GM18867 (cell line): ENCODE measurements around the gene SDK1.

Experiments
- ATAC-seq: cut with Tn5 transposase; IDR thresholded peaks from one replicate; pipeline ENCODE4 v1.9.1; 2021; ENCODE audit warnings: mild to moderate bottlenecking, moderate library complexity; ENCODE audit not compliant: unreplicated experiment

Gene SDK1

DNA sequence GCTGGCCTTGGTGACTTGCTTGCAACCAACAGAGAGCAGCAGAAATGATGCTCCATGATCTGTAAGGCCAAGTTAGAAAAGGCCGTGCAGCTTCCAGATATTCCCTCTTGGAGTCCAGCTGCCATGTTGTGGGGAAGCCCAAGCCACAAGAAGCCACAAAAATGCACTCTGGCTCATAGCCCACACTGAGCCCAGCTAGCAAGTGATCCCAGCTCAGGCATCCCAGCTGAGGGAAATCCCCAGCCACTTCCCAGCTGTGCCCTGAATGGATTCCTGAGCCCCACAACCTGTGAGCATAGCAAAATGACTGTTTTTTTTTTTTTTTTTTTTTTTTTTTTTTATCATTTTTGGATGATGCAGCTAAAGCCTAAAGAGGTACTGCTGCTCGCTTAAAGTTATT is 11.1 kb upstream of the SDK1 start:
- ATAC-seq, result no peak

DNA sequence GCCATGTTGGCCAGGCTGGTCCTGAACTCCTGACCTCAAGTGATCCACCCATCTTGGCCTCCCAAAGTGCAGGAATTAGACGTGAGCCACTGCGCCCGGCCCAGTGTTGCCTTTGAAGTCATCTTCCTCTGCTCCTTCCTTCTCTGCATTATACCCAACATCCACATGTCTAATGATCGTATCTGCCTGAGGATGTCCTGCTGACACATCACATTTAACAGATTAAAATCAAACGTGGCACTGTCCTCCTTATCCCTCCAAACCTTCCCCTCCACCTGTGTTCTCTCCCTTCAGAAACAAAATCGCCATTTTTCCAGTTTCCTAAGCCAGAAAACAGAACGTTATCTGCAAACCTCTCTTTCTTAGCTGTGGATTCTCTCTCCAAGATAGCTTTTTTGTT is 8.4 kb upstream of the SDK1 start:
- no peak for ATAC-seq

DNA sequence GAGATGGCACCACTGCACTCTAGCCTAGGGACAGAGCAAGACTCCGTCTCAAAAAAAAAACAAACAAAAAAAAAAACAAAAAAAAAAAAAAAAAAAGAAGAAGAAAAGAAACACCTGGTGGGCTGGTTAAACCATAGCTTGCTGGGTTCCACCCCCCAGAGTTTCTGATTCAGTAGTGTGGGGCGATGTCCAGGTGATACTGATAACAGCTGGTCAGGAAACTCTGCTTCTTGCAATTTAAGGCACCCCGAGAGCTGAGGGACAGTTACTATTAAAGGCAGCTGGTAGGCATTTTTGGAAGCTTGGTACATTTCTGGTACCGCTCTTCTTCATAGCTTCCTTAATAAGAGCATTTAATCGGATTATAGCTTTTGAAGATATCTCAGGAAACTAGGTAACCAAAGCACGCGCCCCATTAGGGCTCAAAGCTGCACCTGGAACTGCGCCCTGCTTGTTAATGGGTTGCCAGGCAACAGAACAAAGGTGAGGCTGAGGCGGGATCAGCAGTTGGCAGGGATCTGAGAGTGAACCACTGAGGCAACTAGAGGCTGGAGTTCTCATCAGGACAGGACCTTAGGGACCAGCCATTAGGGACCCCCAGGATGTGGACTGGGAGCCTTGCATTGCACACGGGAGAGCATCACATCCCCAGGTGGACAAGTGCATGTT is 6.5 kb upstream of the SDK1 start:
- ATAC-seq, result no peak

DNA sequence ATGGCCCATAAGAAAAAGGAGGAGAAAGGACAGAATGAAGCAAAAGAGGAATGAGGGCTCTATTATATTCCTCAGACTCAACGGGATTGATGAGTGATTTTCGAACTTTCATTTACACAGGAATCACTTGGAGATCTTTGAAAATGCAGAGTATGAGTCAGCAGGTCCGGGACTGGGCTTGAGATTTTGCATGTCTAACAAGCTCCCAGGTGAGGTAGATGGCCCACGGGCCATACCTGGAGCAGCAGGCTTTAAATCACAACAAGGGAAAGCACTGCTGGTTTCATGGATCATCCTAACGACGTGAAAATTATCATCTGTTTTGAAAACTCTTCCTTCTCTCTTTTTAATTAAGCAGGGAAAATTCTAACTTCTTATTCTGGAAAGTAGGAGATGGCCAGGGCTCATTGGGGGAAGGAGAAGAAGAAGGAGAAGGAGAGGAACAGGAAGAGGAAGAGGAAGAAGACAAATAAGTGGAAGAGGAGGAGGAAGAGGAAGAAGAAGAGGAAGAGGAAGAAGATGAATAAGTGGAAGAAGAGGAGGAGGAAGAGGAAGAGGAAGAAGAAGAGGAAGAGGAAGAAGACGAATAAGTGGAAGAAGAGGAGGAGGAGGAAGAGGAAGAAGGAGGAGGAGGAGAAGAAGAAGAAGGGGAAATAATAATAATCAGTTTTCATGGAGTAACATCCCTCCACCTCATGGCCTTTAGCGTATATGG is 3.8 kb upstream of the SDK1 start:
- ATAC-seq, result no peak

DNA sequence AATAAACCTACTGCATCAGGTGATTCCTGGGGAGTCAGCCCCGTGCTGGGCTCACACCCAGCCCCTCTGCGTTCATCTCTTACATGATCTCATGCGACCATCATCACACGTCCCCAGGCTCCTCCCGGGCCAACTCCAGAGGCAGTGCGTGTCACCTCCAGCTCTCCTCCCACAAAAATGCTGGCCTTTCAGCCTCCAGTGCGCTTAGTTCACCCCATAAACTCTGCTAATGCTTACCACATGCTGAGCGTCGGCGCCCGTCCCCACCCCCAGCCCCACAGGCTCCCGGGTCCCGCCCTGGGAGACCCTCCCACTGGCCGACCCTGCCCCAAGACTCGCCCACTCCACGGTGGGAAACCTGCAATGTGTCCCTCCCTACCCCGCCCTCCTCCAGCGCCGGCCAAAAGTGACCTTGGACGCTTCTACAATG is 816 bp upstream of the SDK1 start:
- no peak for ATAC-seq

DNA sequence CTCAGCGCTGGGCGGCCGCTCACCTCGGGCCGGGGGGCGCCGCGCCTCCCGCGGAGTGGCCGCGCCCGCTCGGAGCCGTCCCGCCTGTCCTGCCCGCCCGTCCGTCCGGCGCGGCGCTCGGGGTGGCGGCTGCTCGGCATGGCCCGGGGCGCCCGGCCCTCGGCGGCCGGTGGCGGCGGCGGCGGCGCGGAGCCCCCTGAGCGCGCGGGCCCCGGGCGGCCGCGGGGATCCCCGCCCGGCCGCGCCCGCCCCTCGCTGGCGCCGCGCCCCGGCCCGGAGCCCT is 338 bp downstream of the SDK1 start:
- ATAC-seq, result no peak

DNA sequence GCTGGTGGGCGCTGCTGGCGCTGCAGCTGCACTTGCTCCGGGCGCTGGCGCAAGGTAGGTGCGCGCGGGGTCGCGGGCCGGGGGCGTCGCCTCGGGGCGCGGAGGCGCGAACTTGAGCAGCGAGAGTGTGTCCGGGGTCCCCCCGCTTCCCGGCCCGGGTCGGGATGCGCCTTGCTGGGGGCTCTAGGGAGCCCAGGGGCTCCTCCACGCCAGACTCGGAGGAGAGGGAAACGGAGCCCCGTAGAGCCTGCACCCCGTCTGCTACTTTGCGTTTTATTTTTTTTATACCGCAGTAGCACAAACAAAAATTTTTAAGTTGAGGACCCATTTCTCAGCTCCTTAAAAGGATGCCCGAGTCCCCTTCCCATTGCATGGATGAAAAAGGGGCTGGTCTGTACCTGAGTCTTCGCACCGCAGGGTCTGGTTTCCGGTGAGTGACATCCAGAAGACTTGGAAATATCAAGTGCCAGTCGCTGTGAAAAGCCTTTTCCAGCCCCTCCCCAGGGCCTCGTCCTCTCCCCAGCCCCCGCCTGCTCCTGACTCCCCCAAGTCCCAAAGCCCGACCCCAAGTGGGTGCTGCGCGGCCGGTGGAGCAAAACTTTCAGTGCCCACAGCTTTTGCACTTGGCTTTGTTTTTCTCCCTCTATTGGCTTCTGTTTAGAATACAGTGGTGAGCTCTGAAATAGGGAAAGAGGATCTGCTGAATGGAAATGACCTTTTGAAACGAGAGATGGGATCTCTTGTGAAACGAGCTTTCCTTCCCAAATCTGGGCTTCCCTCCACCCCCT is 973 bp downstream of the SDK1 start:
- no peak for ATAC-seq

DNA sequence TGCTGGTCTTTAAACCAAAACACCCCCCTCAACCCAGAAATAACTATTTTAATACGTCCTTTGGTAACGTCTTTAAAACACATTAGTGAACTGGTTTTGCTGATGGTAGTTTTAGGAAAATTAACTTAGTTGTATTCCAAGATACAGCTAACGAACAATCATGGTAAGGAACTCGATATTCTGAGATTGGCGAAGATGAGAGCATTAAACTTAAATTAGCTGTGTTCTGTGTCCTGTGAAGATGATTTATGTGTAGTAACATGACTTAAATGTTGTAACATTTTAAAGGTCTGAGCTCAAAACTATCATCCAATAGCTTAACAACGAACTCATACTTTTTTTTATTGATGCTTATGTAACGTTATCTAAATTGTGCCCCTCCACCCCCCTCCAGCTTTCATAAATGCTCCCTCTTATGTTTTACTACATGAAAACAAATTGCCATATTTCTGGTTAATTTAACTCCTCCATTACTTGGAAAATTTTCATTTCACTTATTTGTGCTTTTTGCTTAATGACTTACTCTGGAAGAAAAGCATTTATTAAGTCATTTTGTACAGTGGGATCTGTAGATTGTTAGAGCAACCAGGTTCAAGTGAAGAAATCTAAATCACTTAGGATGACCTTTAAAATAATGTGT is 1.7 kb downstream of the SDK1 start:
- ATAC-seq, result no peak

DNA sequence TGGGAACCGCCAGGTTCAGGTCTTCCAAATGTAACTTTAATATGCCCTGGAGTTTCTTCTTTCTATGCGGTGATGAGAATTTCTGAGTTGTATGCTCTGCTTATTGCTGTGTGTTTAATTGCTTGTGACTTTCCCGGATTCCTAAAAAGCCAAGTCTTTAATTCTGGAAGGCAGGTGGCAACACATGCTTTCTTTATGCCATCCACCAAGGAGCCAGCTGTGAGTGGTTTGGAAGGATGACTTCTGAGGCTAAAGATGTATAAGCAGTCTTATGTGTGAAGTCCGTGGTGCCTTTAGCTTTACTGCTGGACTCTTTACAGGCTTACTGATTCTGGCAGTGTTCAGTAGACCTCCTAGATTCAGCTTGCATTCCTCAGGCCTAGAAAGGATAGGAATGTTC is 3.1 kb downstream of the SDK1 start:
- ATAC-seq, result no peak

DNA sequence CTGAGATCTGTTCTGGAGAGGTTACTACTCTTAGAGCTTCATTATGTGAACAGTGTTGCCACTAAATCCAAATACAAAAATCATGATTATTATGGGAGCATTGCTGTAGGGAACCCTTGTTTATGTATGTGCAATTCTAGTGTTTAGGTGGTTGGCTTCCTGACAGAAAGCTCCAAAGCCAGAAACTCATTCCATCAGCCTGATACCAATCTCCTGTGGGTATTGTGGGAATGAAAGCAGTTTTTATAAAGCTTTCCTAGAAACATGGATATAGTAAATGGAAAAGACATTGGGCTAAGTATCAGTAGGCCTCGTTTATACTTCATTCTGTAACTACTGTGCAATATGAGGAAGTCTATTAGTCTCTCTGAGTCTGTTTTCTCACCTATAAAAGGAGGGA is 6.4 kb downstream of the SDK1 start:
- ATAC-seq, result no peak

DNA sequence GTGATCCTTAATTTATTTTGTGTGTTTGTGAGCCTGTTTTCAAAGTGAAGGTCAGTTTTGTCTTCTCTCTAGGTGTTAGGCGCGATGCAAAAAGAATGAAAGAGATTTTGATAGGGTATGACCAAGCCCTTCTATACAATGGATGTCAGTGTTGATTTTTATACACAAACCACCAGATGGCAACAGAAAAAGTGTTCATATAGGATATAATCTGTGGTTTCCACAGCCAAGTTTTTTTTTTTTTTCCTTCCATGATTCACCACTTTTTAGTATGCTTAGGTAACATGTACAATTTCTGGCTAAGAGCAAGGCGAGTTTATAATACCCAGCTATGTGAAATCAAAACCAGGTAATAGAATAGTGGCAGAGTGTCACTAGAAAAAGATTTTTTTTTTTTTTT is 8.1 kb downstream of the SDK1 start:
- no peak for ATAC-seq

DNA sequence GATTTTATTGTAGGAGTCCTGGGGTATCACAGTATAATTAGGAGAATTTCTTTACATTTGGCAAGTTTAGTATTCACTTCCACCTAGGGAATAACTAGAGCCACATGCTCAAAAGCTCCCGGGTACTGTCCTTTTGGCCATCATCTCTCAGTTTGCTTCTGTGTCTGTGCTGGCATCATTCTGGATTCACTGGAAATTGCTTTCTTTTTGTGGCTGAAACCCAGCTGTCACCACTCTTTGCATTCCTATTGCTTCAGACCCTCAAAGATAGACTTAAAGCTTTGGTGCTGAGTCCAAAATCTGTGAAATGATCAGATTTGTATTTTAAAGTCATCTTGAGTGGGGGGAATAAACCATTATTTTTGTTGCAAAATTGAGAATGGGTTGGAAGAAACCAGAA is 8.9 kb downstream of the SDK1 start:
- no peak for ATAC-seq

DNA sequence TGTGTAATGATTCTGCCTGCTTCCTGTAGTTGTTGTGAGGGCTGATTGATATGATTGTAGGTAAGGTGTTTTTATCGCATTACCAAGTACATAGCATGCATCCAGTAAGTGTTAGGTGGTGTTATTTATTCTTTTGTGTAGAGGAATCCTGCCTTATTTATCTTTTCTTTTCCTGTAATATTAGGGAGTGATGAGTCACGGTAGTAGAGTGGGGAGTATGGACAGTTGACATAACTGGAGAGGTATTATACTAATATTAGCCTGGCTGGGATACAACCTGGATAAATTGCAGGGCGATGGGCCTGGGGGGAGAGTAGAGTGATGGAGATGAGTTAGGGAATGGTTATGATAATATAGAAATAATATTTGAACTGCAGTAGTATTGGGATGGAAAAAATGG is 9.8 kb downstream of the SDK1 start:
- ATAC-seq, result no peak

DNA sequence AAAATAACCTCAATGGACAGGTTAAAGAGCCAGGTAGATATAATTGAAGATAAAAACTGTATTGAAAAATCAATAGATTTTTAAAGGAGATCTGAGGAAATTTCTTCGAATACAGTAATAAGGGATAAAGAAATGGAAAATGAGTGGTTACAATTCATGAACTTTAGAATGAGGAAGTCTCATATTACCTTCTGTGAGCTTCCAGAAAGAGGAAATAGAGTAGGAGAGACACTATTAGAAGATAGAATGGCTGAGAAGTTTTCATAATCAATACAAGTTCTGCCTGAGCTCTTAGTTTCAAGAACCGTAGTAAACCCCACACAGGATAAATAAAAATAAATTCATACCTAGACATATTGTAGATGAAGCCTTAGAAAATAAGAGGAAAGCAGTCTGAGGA is 11.5 kb downstream of the SDK1 start:
- no peak for ATAC-seq

DNA sequence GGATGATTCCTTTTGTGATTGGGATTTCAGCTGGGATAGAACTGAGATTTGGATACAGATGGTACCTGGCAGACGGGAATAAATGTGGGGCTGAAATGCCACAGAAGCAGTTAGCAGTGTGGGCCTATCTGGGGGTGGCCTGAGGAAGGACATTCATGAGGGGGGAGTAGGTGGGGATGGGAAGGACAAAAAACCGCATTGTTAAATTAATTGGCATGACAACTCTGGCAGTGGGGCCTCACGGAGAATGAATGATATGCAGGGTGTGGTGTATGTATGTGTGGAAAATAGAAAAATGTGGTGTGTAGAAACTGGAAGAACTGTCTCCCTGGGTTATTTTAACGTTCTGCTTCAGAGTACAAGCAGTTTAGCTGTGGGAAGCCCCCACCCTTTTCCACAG is 17.8 kb downstream of the SDK1 start:
- ATAC-seq, result no peak

DNA sequence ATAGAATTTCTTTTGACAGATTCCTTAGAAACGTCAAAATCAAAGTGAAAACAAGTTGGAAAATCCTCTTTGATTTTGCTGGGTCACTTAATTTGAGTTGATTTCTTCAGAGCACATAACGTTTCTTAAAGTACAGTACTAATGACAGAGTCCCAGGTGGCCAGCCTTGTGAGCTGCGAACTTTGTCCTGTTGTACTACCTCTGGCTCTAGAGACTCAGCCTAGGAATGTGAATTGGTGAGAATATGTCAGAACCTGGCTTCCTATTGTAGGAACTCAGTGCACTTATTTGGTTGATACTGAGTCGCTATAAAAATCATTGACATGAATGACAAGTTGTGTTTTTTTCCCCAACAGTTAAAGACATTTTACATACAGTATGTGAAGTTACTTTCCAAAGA is 20.2 kb downstream of the SDK1 start:
- ATAC-seq, result no peak

DNA sequence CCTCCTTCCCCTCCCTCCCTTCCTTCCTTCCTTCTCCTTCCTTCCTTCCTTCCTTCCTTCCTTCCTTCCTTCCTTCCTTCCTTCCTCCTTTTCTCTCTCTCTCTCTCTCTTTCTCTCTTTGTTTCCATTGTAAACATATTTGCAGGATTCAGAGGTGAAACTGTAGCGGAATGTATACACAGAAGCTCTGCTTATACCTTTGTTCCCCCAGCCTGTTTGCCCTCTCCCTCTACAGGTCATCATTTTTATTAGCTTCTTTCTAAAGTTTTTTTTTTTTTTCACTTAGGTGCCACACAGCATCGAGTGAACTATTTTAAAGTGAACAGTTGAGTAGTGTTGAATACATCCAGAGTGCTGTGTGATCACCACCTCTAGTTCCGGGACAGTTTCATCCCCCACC is 20.7 kb downstream of the SDK1 start:
- no peak for ATAC-seq

DNA sequence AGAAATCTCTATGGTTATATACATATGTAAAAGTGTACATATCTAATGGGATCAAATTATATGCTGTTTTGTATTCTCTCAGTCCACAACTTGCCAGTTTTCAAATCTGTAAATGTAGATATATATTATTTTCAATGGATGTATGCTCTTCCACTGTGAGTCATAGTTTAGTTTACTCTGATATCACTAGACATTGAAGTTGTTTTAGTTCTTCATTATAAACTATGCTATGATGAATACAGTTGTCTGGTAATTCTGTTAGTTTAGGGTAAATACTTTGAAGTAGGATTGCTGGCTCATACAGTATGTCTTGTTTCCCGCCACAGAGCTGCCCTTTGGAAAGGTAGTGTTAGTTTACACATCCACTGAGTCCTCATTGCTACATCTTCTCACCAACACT is 25.2 kb downstream of the SDK1 start:
- ATAC-seq, result no peak

DNA sequence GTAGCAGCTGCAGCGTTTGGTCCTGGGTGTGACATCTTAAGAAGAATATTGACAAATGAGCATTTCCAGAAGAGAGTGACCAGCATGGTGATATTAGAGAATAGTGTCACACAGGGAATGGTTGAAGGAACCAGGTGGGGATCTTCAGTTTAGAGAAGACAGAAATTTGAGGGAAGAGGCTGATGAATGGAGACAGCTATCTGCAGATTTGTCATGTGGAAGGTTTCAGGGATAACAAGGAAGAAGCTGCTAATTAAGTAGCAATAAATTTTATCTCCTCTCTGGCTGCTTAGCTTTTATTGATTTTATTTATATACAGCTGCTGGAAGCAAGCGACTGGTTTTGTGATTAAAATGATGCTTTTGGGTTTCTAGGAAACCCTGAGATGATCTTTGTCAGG is 26.0 kb downstream of the SDK1 start:
- no peak for ATAC-seq

DNA sequence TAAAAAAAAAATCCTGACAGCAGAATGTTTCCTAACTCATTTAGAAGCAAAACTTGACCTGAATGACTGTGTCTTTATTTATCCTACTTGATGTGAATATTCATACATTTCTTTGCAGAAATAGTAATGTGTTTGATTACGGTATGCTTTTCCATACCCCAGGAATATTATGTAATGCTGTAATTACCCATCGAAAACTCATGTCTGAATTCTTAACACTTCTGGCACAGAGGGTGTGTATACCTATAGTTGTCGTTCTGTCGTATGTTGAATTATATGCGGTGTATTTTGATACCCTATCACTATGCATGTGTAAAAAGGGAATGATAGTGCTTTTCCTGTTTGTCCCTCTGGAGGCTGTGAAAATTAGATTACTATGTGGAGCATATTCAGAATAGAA is 26.6 kb downstream of the SDK1 start:
- no peak for ATAC-seq

DNA sequence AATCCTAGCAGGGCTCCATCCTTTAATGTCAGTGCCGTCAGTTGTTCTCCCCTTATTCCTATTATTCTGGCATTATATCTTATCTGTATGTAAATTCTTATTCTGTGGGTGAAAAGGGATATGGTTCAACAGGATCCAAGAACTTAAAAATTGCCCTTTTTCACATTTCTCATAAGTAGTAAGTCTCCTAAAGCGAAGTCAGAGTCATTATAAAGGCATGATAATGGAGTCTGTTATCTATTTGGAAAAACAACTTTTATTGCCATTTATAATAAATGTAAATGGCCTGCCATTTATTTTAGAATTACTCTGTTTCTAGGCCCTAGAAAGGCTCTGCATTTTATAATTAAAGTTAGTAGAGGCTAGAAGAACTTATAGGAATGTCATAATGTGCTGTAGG is 31.3 kb downstream of the SDK1 start:
- ATAC-seq, result no peak

DNA sequence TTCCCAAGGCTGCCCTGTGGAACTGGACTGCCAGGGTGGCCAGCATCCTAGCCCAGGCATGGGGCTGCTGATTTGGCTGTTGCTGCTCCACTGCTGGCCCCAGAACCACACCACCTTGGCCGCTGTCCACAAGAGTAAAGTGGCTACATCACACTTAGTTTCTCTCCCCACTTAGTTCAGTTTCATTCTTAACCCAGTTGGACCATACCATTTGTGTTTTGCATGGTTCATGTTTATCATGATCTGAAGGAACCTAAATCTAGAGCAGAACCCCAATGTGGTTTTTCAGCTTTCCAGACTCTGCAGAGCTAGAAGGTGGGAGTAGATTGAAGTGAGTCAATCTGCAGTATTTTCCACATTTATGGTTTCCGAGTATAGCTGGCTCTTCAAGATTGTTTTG is 32.8 kb downstream of the SDK1 start:
- ATAC-seq, result no peak
